ENCODE results near the gene MROH8.

DNA sequence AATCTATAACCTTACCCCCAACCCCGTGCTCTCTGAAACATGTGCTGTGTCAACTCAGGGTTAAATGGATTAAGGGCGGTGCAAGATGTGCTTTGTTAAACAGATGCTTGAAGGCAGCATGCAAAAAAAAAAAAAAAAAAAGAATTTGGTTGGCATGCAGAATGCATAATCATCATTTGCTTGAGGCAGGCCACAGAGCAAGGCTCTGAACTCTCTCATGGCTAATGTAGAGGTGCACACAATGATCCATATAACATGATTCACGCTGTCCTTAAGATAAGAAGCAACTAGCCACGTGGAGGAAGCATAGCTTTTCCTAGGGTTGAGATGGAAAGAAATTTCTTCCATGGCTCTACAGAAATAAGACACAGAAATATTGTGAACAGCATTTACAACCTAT is 27.8 kb downstream of the MROH8 start:
- TF ChIP-seq, protein P1, sequence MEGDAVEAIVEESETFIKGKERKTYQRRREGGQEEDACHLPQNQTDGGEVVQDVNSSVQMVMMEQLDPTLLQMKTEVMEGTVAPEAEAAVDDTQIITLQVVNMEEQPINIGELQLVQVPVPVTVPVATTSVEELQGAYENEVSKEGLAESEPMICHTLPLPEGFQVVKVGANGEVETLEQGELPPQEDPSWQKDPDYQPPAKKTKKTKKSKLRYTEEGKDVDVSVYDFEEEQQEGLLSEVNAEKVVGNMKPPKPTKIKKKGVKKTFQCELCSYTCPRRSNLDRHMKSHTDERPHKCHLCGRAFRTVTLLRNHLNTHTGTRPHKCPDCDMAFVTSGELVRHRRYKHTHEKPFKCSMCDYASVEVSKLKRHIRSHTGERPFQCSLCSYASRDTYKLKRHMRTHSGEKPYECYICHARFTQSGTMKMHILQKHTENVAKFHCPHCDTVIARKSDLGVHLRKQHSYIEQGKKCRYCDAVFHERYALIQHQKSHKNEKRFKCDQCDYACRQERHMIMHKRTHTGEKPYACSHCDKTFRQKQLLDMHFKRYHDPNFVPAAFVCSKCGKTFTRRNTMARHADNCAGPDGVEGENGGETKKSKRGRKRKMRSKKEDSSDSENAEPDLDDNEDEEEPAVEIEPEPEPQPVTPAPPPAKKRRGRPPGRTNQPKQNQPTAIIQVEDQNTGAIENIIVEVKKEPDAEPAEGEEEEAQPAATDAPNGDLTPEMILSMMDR (IDR thresholded peaks at IDR 0.05), result no peak
- TF ChIP-seq POLR2A (IDR thresholded peaks at IDR 0.05), result no peak
